NT2/D1 (cell line): ENCODE measurements around the gene AGTR1.

Source experiments
- DNase-seq: peaks from one replicate; pipeline ENCODE4 v3.0.0-alpha.2; 2011; ENCODE audit warnings: low read depth, low spot score
- H3K27me3 ChIP-seq: 2 replicates; pipeline ENCODE4 v1.6.0; 2011; ENCODE audit warnings: mild to moderate bottlenecking; ENCODE audit not compliant: insufficient read length, insufficient read depth
- H3K36me3 ChIP-seq: 2 replicates; pipeline ENCODE4 v1.6.1; 2011; ENCODE audit warnings: mild to moderate bottlenecking, low read length, mixed read lengths; ENCODE audit not compliant: insufficient read depth, insufficient read length
- H3K4me1 ChIP-seq: 2 replicates; pipeline ENCODE4 v1.5.1; 2011; ENCODE audit not compliant: insufficient read depth, insufficient read length
- H3K4me3 ChIP-seq: 2 replicates; pipeline ENCODE4 v1.5.1; 2011; ENCODE audit warnings: low read depth; ENCODE audit not compliant: insufficient read length
- H3K9ac ChIP-seq: 2 replicates; pipeline ENCODE4 v1.6.0; 2011; ENCODE audit warnings: low read depth; ENCODE audit not compliant: insufficient read length
- H3K9me3 ChIP-seq: 2 replicates; pipeline ENCODE4 v1.5.1; 2011; ENCODE audit warnings: mild to moderate bottlenecking, low read length; ENCODE audit not compliant: insufficient read depth
- SUZ12 ChIP-seq: IDR thresholded peaks from 2 replicates; pipeline ENCODE4 v1.6.1; 2011; ENCODE audit not compliant: insufficient read length, insufficient read depth; ENCODE audit errors: extremely low read depth
- YY1 ChIP-seq: IDR thresholded peaks from 2 replicates; pipeline ENCODE4 v1.6.1; 2011; ENCODE audit not compliant: insufficient read length, insufficient read depth
- ZNF274 ChIP-seq: IDR thresholded peaks from 2 replicates; pipeline ENCODE4 v1.6.1; 2011; ENCODE audit warnings: mild to moderate bottlenecking, low read depth, low read length

Gene AGTR1

DNA sequence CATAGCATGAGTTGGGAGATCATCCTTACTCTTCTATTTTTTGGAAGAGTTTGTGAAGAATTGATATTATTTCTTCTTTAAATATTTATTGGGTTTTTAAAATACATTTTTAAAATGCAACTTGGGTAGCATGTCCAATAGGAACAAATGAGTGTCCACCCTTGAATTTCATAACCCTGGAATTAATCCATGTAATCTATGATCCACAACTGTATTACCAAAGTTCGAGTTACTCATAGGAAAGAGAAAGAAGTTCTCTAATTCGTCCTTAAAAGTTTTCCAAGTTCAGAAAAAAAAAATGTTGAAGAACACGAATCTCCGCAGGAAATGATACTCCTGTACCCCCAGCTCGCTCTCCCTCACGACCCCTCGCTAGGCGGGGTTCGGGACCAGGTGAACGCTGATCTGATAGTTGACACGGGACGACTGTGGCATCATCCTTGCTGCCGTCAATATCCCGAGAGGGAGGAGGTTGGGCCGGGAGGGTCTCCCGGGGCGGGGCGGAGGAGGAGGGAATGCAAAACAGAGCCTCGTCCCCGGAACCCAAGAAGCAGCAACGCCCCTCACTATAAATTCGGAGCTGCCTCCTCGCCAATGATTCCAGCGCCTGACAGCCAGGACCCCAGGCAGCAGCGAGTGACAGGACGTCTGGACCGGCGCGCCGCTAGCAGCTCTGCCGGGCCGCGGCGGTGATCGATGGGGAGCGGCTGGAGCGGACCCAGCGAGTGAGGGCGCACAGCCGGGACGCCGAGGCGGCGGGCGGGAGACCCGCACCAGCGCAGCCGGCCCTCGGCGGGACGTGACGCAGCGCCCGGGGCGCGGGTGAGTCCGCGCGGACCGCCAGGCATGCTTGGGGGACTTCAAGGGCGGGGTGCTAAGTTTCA, at the start of gene AGTR1:
AGTR1 (plus strand) TSS at position 598 of the 884 bp plus-strand sequence. CDS start 43,133 bp downstream, outside the sequence.
- no peaks in the 10 kb centered on the region for H3K9me3 ChIP-seq
- peak within 1 kb of the TSS; percentile 58 for H3K4me3 ChIP-seq
- peaks cover 37% of the 10 kb centered on the region for H3K27me3 ChIP-seq
- no peak for TF ChIP-seq ZNF274
- no peak for TF ChIP-seq YY1
- no peak for TF ChIP-seq SUZ12
- H3K9ac ChIP-seq, result peak within 1 kb of the TSS; percentile 67
- no peaks in the 10 kb centered on the region for H3K4me1 ChIP-seq
- no peaks in the 10 kb centered on the region for H3K36me3 ChIP-seq
- DNase-seq, result peak; percentile 47

GRCh38 chr3:148648685-148649352, 48.9 kb upstream of the AGTR1 start:
- no peak for TF ChIP-seq ZNF274
- no peak for TF ChIP-seq YY1
- no peak for TF ChIP-seq SUZ12
- Histone ChIP-seq H3K9me3 (no peaks in the 10 kb centered on the region), H3K9ac (no peak overlapping the region), H3K4me3 (no peak overlapping the region), H3K36me3 (no peaks in the 10 kb centered on the region), H3K4me1 (no peaks in the 10 kb centered on the region), H3K27me3 (no peaks in the 10 kb centered on the region)
- DNase-seq, result no peak

GRCh38 chr3:148651549-148651948, 46.2 kb upstream of the AGTR1 start:
- Histone ChIP-seq H3K36me3 (no peaks in the 10 kb centered on the region), H3K27me3 (no peaks in the 10 kb centered on the region), H3K9me3 (no peaks in the 10 kb centered on the region), H3K4me1 (no peaks in the 10 kb centered on the region), H3K4me3 (no peak overlapping the region), H3K9ac (no peak overlapping the region)
- TF ChIP-seq SUZ12, result no peak
- no peak for DNase-seq

DNA sequence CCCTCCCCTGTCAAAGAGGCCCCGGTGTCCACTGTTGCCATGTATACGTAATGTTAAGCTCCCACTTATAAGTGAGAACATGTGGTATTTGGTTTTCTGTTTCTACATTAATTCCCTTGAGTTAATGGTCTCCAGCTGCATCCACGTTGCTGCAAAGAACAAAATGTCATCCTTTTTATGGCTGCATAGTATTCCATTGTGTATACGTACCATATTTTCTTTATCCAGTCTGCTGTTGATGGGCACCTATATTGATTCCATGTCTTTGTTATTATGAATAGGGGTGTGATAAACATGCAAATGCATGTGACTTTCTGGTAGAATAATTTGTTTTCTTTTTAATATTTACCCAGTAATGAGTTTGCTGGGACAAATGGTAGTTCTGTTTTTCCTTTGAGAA, 43.3 kb upstream of the AGTR1 start:
- no peak overlapping the region for H3K4me3 ChIP-seq
- no peak for DNase-seq
- no peaks in the 10 kb centered on the region for H3K9me3 ChIP-seq
- no peaks in the 10 kb centered on the region for H3K27me3 ChIP-seq
- TF ChIP-seq YY1 (no peak), ZNF274 (no peak), SUZ12 (no peak)
- H3K36me3 ChIP-seq, result no peaks in the 10 kb centered on the region
- no peak overlapping the region for H3K9ac ChIP-seq
- H3K4me1 ChIP-seq, result no peaks in the 10 kb centered on the region

- Histone ChIP-seq H3K27me3 (no peaks in the 10 kb centered on the region), H3K4me3 (no peak overlapping the region), H3K4me1 (no peaks in the 10 kb centered on the region), H3K9ac (no peak overlapping the region), H3K36me3 (no peaks in the 10 kb centered on the region), H3K9me3 (no peaks in the 10 kb centered on the region)
- DNase-seq, result no peak
- TF ChIP-seq ZNF274, result no peak
- TF ChIP-seq YY1, result no peak
- no peak for TF ChIP-seq SUZ12
Observed at GRCh38 chr3:148657470-148657869, 40.2 kb upstream of the AGTR1 start.

DNA sequence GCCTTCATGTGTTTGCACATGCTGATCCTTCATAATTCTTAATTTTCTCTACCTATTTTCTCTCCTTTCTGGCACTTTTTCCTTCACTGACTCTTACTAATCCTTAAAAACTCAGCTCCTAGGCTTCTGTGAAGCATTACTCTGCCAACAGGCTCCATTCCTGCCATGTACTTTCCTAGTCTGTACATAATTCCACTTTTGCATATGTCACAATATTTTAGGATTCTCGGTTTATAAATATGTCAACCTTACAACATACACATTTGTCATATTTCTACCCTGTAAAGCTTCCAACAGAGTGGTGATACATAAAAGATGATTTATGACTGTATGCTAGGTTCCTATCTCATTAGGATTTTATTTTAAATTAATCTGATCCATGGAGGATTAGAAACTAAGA, 38.2 kb upstream of the AGTR1 start:
- no peaks in the 10 kb centered on the region for H3K36me3 ChIP-seq
- no peaks in the 10 kb centered on the region for H3K4me1 ChIP-seq
- no peak for DNase-seq
- no peaks in the 10 kb centered on the region for H3K27me3 ChIP-seq
- no peak overlapping the region for H3K9ac ChIP-seq
- H3K4me3 ChIP-seq, result no peak overlapping the region
- H3K9me3 ChIP-seq, result no peaks in the 10 kb centered on the region
- TF ChIP-seq ZNF274, result no peak
- TF ChIP-seq SUZ12, result no peak
- TF ChIP-seq YY1, result no peak

DNA sequence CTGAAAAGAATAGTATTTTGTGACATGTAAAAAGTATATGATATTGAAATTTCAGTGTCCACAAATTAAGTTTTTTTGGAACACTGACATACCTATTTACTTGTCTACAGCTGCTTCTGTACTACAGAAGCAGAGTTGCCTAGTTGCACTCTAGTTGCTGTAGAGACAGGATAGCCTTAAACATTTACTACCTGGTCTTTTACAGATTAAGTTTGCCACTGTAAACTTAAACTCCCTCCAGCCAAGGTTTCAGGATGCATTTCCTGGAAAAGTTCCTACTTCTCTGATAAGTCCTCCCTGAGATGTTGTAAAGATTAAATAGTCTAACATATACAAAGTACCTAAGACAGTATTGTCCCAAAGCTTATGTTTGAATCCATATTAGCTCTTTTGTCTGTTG, 17.4 kb upstream of the AGTR1 start:
- H3K27me3 ChIP-seq, result no peaks in the 10 kb centered on the region
- TF ChIP-seq ZNF274, result no peak
- no peak for TF ChIP-seq YY1
- TF ChIP-seq SUZ12, result no peak
- no peak for DNase-seq

More for the DNA sequence above, 17.4 kb upstream of the AGTR1 start:
- Histone ChIP-seq H3K9ac (no peak overlapping the region), H3K36me3 (no peaks in the 10 kb centered on the region), H3K4me1 (no peaks in the 10 kb centered on the region), H3K9me3 (no peaks in the 10 kb centered on the region; the same call in 1 of the 2 replicates), H3K4me3 (no peak overlapping the region)
